ENCODE measurements around the gene SEC14L5.

GRCh38 chr16:5064915-5065314 lies 106.8 kb downstream of the SEC14L5 start:
- TF ChIP-seq POLR2A (IDR thresholded peaks at IDR 0.05; ENCODE audit: low read length), result no peak
- TF ChIP-seq GATA1 (IDR thresholded peaks at IDR 0.05; ENCODE audit: low read depth, low read length), result no peak
